Activated naive CD4-positive, alpha-beta T cell (primary cell): Measurements from ENCODE around the gene EGR4.

Experiments
- DNase-seq, 4 experiments: peaks; one replicate each; lab custom pipeline; 2025; lab: John Stamatoyannopoulos, UW

The EGR4 gene

GRCh38 chr2:73293534-73294171 is at the start of gene EGR4:
Gene EGR4, minus strand, starts transcription at chr2:73293548. Its CDS starts 231 bp downstream, at chr2:73293317.
- DNase-seq: peak; percentile 66 to 79 (median 72)

DNA sequence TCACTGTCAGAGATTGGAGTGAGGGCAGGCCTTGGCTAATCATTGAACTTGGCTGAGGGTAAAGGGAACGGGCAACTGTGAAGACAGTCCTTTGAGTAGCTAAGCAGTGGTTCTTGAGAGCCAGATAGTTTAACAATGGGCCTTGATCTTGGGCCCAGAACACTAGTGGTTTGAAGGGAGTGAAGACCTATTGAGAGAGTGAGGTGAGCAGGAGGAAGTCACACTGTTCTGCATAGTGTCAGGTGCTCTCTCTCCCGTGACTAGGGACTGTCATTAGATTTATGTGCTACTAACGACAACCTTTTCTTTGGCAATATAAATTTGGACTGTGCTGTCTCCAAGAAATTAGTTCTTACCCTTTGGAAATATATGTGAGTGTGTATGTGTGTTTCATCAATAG is 47.7 kb upstream of the EGR4 start:
- no peak for DNase-seq

GRCh38 chr2:73339201-73339600 is 45.9 kb upstream of the EGR4 start:
- DNase-seq: no peak

GRCh38 chr2:73337828-73338227 is 44.5 kb upstream of the EGR4 start:
- no peak for DNase-seq

DNA sequence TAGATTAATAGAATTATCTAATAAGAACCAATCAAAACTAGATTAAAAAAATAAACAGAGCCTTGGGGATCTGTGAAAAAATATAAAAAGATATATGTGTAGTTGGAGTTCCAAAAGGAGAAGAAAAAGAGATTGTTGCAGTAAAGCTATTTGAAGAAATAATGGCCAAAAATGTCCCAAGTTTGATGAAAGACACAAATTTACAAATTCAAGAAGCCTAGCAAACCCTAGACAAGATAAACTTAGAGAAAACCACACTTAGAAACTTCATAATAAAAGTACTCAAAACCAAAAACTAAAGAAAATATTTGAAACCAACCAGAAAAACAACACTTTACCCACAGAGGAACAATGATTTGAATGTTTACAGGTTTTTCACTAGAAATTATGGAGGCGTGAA is 41.3 kb upstream of the EGR4 start:
- DNase-seq: no peak

- DNase-seq: no peak
Measured at GRCh38 chr2:73334045-73334444, 40.7 kb upstream of the EGR4 start.

DNA sequence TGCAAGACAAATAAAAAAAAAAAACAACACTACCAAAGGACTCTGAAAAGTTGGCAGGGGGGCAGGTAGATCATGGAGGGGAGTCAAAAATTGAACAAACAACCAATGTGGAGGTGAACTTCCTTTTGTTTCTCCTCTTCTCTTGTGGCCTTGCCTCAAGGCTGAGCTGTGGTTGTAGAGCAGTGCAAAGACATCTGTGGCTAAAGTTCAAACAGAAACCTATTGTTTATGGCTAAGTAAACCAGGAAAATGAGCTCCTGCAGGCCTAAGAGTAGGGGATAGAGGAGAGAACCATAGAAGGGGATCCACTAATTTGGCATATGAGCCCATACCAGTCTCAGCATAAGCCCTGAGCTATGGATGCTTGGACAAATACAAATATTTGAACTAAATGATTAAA is 40.2 kb upstream of the EGR4 start:
- DNase-seq: no peak

DNA sequence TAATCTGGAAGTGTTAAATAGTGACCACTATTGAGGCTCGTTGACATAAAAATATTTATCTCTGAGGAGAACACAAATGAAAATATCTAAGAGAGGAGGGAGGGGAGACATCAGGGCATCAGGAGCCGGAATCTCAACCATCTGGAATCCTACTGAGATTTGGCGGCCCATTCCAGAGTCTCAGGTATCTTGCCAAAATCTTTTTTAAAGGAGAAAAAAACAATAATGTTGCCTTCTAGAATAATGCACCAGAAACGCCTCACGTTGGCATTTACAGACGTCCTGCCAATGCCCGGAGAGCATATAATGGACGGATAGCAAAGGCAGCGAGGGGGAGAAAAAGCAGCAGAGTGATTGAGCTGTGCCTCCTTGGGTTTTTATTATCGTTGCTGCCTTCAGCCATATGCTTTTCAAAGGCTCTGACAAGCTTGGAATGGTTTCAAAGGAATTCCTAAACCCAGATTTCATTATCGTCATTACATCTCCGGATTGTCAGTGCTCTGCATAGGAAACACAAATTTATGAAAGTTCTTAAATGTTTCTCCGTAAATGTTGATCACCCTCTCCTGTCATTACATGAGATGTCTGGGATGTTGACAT is 30.9 kb upstream of the EGR4 start:
- DNase-seq: no peak

- DNase-seq: no peak
Measured at GRCh38 chr2:73323551-73323950, 30.2 kb upstream of the EGR4 start.

DNA sequence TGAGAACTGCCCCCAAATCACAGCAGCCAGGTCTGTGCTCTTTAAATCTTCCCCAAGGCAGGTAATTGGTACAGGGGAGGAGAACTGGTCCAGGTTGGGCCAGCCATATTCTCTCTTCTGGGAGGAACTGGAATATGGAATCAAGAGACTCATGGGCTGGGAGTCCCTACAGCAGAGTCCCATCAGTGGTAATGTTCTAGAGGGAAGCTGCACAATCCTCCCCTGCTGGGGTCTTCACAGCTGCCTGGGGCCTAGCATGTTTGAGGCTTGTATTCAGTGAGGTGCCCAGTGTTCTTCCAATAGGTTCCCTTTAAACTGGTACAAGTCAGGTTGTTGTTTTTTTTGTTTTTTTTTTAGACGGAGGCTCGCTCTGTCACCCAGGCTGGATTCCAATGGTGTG is 21.1 kb upstream of the EGR4 start:
- DNase-seq: no peak

DNA sequence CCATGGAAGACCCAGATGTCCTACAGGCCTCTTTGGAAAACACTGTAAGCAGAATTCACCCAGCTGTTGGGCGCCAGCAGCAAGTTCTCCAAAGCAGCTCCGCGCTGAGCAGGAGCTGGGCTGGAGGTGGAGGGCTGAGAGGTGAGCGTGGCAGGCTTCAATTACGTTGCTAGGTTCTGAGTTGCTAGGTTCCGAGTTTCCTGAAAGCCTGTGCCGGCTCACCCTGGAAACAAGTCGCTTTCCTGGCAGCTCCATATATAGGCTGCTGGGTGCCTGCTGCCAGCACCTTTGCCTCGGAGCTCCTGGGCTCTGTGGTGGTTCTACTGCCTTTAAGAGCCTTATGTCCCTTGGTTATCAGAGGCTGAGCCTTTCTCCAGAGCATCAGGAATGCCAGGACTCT is 14.4 kb upstream of the EGR4 start:
- no peak for DNase-seq

DNA sequence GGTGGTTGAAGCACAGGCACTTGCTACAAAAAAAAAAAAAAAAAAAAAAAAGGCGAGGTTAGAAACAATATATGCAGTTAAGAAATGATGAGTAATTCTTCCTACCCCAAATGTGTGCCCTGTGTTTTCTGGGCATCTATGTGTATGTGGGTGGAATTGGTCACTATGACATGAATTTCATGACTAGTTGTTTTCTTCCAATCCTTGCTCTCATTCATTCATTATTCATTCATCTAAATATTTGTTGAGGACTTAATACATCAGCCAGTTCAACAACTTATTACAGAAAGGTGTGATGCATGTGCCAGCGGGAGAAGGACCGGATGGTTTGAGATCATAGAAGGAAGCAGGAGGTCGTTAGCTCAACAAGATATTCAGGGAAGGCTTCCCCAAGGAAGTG is 8.3 kb upstream of the EGR4 start:
- no peak for DNase-seq

DNA sequence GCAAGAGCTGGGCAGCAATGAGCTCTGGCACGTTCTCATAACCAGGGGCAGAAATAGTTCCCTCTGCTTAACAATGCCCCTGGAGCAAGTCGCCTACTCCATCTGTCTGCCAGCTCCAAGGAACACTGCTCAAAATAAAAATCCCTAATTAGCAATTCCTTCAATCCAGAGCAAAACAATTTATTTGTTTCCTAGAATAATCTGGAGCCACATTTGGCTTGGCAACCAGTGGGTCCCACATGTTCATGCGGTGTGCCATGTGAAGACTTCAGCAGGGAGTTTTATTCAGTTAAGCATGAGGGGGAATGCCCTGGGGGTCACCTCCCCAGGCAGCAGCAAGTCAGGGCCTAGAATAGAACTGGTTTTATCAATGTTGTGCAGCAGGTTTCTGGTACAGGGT is 7.6 kb upstream of the EGR4 start:
- DNase-seq: no peak

- no peak for DNase-seq
Measured at GRCh38 chr2:73297586-73297985, 4.2 kb upstream of the EGR4 start.

- no peak for DNase-seq
Measured at GRCh38 chr2:73297151-73297559, 3.8 kb upstream of the EGR4 start.

DNA sequence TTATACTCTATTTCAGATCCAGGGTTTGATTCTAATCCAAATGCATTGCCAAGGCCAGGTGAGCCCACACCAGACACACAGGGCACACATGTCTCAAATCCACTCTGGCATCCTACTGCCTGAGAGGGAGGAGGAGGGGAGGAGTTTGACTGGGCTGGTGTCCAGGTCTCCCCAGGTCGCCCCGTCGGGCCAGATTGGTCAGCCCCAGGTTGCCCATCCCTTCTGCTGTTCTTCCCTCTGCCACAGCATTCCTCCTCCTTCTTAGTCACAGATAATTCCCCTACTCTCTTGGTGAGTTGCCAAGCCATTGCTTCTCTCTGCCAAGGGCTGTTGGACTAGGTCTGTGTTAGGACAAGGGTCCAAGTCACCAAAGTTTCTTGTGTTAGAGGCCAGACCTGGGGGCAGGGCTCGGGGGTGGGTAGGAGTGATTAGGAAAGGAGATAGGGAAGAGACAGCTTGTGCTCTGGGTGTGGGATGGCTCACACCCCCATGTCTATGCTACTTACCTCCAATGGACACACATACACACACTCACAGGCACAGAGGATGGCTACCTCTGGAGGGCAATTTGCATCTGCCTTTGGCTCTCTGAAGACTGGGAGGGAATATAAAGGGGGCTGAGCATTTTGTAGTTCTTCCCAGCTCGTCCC is 2.5 kb upstream of the EGR4 start:
- DNase-seq: no peak

- DNase-seq: no peak
Measured at GRCh38 chr2:73294239-73294638, 891 bp upstream of the EGR4 start.

- DNase-seq: no peak
Measured at GRCh38 chr2:73292906-73293533, 328 bp downstream of the EGR4 start.

GRCh38 chr2:73292316-73292905 is 937 bp downstream of the EGR4 start:
- DNase-seq: no peak

GRCh38 chr2:73291461-73292315 is 1.7 kb downstream of the EGR4 start:
- DNase-seq: no peak

- peak in 3 of 4 experiments; percentile 15 to 40 (median 28) for DNase-seq
Measured at GRCh38 chr2:73291093-73291460, 2.3 kb downstream of the EGR4 start.
